Parathyroid adenoma (tissue), 2 donors: ENCODE measurements around the gene SLC9A3.

Experiments used
- H2AFZ ChIP-seq: fragments of 300-600 bp; sonication (generic); one replicate; pipeline ENCODE4 v1.7.0; 2017; ENCODE audit warnings: antibody characterized with exemption, mild to moderate bottlenecking
- H3K27ac ChIP-seq: fragments of 300-600 bp; sonication (generic); one replicate; pipeline ENCODE4 v1.7.0; 2017
- H3K27me3 ChIP-seq: fragments of 300-600 bp; sonication (generic); one replicate; pipeline ENCODE4 v1.7.0; 2017; ENCODE audit warnings: low read length; ENCODE audit not compliant: control insufficient read depth, insufficient read depth
- H3K36me3 ChIP-seq: fragments of 300-600 bp; sonication (generic); one replicate; pipeline ENCODE4 v1.7.0; 2017; ENCODE audit warnings: low read length; ENCODE audit not compliant: control insufficient read depth, insufficient read depth
- H3K4me1 ChIP-seq: fragments of 300-600 bp; sonication (generic); one replicate; pipeline ENCODE4 v1.7.0; 2017; ENCODE audit warnings: control low read depth
- H3K4me2 ChIP-seq: fragments of 300-600 bp; sonication (generic); one replicate; pipeline ENCODE4 v1.7.0; 2017; ENCODE audit warnings: low read length
- H3K4me3 ChIP-seq: fragments of 300-600 bp; sonication (generic); one replicate; pipeline ENCODE4 v1.7.0; 2017; ENCODE audit warnings: low read depth, low read length
- H3K79me2 ChIP-seq: fragments of 300-600 bp; sonication (generic); one replicate; pipeline ENCODE4 v1.7.0; 2017; ENCODE audit warnings: control low read depth
- H3K9ac ChIP-seq: fragments of 300-600 bp; sonication (generic); one replicate; pipeline ENCODE4 v1.7.0; 2017; ENCODE audit warnings: mild to moderate bottlenecking
- H3K9me3 ChIP-seq: fragments of 300-600 bp; sonication (generic); one replicate; pipeline ENCODE4 v1.7.0; 2017; ENCODE audit warnings: low read length; ENCODE audit not compliant: control insufficient read depth
- CTCF ChIP-seq: fragments of 300-600 bp; sonication (generic); IDR thresholded peaks from one replicate; pipeline ENCODE4 v1.7.0; 2017; ENCODE audit warnings: antibody characterized with exemption, mild to moderate bottlenecking
- donor health status: primary hyperparathyroidism.

Gene SLC9A3

DNA sequence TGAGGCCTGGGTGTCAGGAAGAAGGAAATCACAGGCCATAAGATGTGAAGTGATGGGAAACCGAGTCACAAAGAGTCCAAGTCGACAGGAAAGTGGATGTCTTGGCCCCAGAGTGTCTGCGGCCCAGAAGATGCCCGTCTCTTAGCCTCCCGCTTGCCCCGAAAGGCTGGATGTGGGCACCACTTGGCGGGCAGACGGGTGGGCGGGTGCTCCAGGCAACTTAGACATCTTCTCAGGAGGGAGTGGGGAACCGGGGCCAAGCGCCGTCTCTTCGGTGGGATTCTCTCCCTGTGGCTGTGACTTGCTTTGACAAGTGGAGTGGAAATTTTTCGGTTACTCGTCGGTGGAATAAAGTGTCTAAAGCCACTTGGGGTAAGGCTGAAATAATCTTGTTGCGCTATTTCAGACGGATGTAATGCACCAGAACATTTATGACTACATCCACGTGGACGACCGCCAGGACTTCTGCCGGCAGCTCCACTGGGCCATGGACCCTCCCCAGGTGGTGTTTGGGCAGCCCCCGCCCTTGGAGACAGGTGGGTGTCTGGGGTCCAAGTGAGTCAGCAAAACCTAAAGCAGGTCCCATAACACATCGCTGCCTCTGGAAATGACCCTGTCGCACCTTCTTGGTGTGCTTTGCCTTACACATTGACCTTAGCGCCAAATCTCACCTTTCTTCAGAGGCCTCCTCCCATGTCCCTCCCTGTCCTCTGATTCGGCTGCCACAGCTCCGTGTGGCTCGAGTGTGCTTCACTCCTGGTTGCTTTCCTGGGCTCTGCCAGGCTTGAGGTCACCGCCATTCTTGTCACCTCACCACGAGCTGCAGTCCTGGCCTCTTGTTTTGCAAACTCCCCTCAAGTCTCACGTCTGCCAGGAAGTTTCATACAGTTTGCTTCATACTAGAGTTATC, 101.7 kb downstream of the SLC9A3 start:
- H3K9ac ChIP-seq, result no peak overlapping the region
- no peaks in the 10 kb centered on the region for H3K27me3 ChIP-seq
- no peak overlapping the region for H3K4me2 ChIP-seq
- no peaks in the 10 kb centered on the region for H3K36me3 ChIP-seq
- no peaks in the 10 kb centered on the region for H3K9me3 ChIP-seq
- no peak overlapping the region for H3K27ac ChIP-seq
- H3K4me1 ChIP-seq, result no peaks in the 10 kb centered on the region
- H3K79me2 ChIP-seq, result no peaks in the 10 kb centered on the region
- no peak for TF ChIP-seq CTCF
- H3K4me3 ChIP-seq, result no peak overlapping the region
- H2AFZ ChIP-seq, result no peak overlapping the region

GRCh38 chr5:421901-422300, 102.3 kb downstream of the SLC9A3 start:
- no peaks in the 10 kb centered on the region for H3K9me3 ChIP-seq
- no peaks in the 10 kb centered on the region for H3K4me1 ChIP-seq
- no peaks in the 10 kb centered on the region for H3K79me2 ChIP-seq
- no peak overlapping the region for H3K9ac ChIP-seq
- H3K4me3 ChIP-seq, result no peak overlapping the region
- H3K27ac ChIP-seq, result no peak overlapping the region
- H3K27me3 ChIP-seq, result no peaks in the 10 kb centered on the region
- H3K36me3 ChIP-seq, result no peaks in the 10 kb centered on the region
- H2AFZ ChIP-seq, result no peak overlapping the region
- H3K4me2 ChIP-seq, result no peak overlapping the region
- no peak for TF ChIP-seq CTCF

- Histone ChIP-seq H2AFZ (no peak overlapping the region), H3K9ac (no peak overlapping the region), H3K9me3 (no peaks in the 10 kb centered on the region), H3K4me2 (no peak overlapping the region), H3K4me3 (no peak overlapping the region), H3K36me3 (no peaks in the 10 kb centered on the region), H3K27ac (no peak overlapping the region), H3K27me3 (no peaks in the 10 kb centered on the region), H3K4me1 (no peaks in the 10 kb centered on the region), H3K79me2 (no peaks in the 10 kb centered on the region)
- no peak for TF ChIP-seq CTCF
These were observed 102.9 kb downstream of the SLC9A3 start for GRCh38 chr5:421287-421880.

GRCh38 chr5:420632-421286, 103.5 kb downstream of the SLC9A3 start:
- Histone ChIP-seq H3K4me2 (no peak overlapping the region), H3K27ac (no peak overlapping the region), H3K9ac (no peak overlapping the region), H3K4me1 (no peaks in the 10 kb centered on the region), H3K27me3 (no peaks in the 10 kb centered on the region), H3K36me3 (no peaks in the 10 kb centered on the region), H3K4me3 (no peak overlapping the region), H3K9me3 (no peaks in the 10 kb centered on the region), H3K79me2 (no peaks in the 10 kb centered on the region), H2AFZ (no peak overlapping the region)
- no peak for TF ChIP-seq CTCF
